Heart right ventricle (tissue), 16 donors: Measurements from ENCODE around the gene CDH13. TPM values are rescaled to one million over a fixed set of nuclear protein-coding genes. Genes with fewer than 3 reads are reported as not detected.

Experiments used
- ATAC-seq, 8 donors: fragments of 200-7000 bp; cut with Tn5 transposase; one replicate each; pipeline ENCODE4 v1.9.1; 2020; ENCODE audit warnings: mild to moderate bottlenecking in 8 of 8, moderate library complexity in 8 of 8, moderate number of reproducible peaks in 1 of 8
- DNase-seq, 2 donors: peaks; one replicate each; pipeline ENCODE4 v3.0.0-alpha.2; 2020
- H3K27ac ChIP-seq, 10 donors: fragments of 200-600 bp; sonication (generic) in 2 of 10; one replicate each; pipeline versions ENCODE4 v1.5.0 to v1.8.0; 2020 to 2022; ENCODE audit warnings: mild to moderate bottlenecking in 3 of 10
- H3K27me3 ChIP-seq, 7 donors: fragments of 200-600 bp; one replicate each; pipeline ENCODE4 v1.8.0; 2021 to 2022; ENCODE audit warnings: mild to moderate bottlenecking in 2 of 7
- H3K36me3 ChIP-seq, 9 donors: fragments of 200-600 bp; sonication (generic) in 1 of 9; one replicate each; pipeline versions ENCODE4 v1.5.0 to v1.8.0; 2020 to 2022; ENCODE audit warnings: mild to moderate bottlenecking in 2 of 9
- H3K4me1 ChIP-seq, 9 donors: fragments of 200-600 bp; sonication (generic) in 1 of 9; one replicate each; pipeline versions ENCODE4 v1.5.0 to v1.8.0; 2020 to 2022; ENCODE audit warnings: mild to moderate bottlenecking in 4 of 9
- H3K4me3 ChIP-seq, 10 donors: fragments of 200-600 bp; sonication (generic) in 2 of 10; one replicate each; pipeline versions ENCODE4 v1.5.0 to v1.8.0; 2020 to 2022; ENCODE audit warnings: mild to moderate bottlenecking in 7 of 10, moderate library complexity in 2 of 10
- H3K9me3 ChIP-seq, 11 donors: fragments of 200-600 bp in 10 of 11; sonication (generic) in 2 of 11; one replicate each; pipeline versions ENCODE4 v1.5.0 to v1.8.0; 2013 to 2022; ENCODE audit warnings: mild to moderate bottlenecking in 2 of 11, control low read depth in 1 of 11, moderate library complexity in 1 of 11
- WGBS, 2 donors: extraction: QIAGEN DNeasy Blood & Tissue Kit; methylation state at CpG; one replicate each; pipeline ENCODE4 v1.1.7; 2013; ENCODE audit warnings: inconsistent platforms in 1 of 2; 5-methylcytosine and 5-hydroxymethylcytosine counted together
- intact Hi-C, 10 donors: fragments of 100-400 bp; cut with DNase I; formaldehyde crosslinking; loops; one replicate each; pipeline versions ENCODE4 v1.11.1 to v1.14.2; 2022
- polyA plus RNA-seq, 2 donors: library from polyadenylated mRNA; stranded (reverse); fragments of 200-250 nt; gene quantifications; one replicate each; pipeline ENCODE4 v1.2.3, GENCODE V29; 2013
- total RNA-seq, 10 donors: library from RNA; stranded (reverse); fragmentation: NEBNext Ultra II Directional in 3 of 10; extraction: Animal tissue kit (Norgen Biotek cat#: 25700) in 3 of 10; gene quantifications; one replicate each; pipeline versions ENCODE4 v1.2.1 to v1.2.4, GENCODE V29; 2021 to 2023
- TF ChIP-seq, protein P1 (sequence below), 9 donors: fragments of 200-600 bp; sonication (generic) in 2 of 9; IDR thresholded peaks; one replicate each; pipeline versions ENCODE4 v1.5.0 to v1.8.0; 2021 to 2022; ENCODE audit warnings: antibody characterized with exemption in 9 of 9, mild to moderate bottlenecking in 5 of 9, moderate library complexity in 1 of 9
- donor health status: Arrhythmogenic right ventricular cardiomyopathy.
- donor health status: ischemic (EF 13 %, LVEDD 7.1; RV severe dilation, severe dysfunction).
- donor health status: healthy with polysubstance abuse.
- donor health status: DM: no; HTN: yes; CAD: no.
- donor health status: DM: no; HTN: no; CAD: no.
- donor health status: ischemic (EF 25% LVEDD 6.9; RV normal size, moderate dysfunction).
- donor health status: ischemic (EF 25% LVEDD 5.7; RV mildly dilated, moderate dysfunction).
- donor health status: healthy.
- donor health status: DM: yes; HTN: yes; CAD: no.
- donor health status: Ischemic cardiomyopathy.
- donor health status: ischemic (EF 35%, LVEDD 5.7; RV mildly dilated, moderate dysfunction).
- donor health status: nonischemic (EF 11% LVEDD 7.7; RV severe dilation, severe dysfunction).
- donor health status: DM: yes; HTN: yes; CAD: no.
- donor health status: PGD.
- donor health status: ischemic (EF 29% LVEDD 5.4; RV normal size, mild dysfunction).
- donor health status: nonischemic (EF 23%, LVEDD 6.1; RV moderate dilation, normal function).

CDH13 gene
- total and polyA plus RNA-seq, 12 donors = 15.5 to 221 (median 168) TPM

- no peak overlapping the region for H3K4me3 ChIP-seq
- ATAC-seq (no peak), DNase-seq (no peak)
- 96 to 98% methylated on average over 2 of the region's 2 CpGs for WGBS, 2 donors
- TF ChIP-seq, protein P1, sequence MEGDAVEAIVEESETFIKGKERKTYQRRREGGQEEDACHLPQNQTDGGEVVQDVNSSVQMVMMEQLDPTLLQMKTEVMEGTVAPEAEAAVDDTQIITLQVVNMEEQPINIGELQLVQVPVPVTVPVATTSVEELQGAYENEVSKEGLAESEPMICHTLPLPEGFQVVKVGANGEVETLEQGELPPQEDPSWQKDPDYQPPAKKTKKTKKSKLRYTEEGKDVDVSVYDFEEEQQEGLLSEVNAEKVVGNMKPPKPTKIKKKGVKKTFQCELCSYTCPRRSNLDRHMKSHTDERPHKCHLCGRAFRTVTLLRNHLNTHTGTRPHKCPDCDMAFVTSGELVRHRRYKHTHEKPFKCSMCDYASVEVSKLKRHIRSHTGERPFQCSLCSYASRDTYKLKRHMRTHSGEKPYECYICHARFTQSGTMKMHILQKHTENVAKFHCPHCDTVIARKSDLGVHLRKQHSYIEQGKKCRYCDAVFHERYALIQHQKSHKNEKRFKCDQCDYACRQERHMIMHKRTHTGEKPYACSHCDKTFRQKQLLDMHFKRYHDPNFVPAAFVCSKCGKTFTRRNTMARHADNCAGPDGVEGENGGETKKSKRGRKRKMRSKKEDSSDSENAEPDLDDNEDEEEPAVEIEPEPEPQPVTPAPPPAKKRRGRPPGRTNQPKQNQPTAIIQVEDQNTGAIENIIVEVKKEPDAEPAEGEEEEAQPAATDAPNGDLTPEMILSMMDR (IDR thresholded peaks at IDR 0.05) = no peak
- H3K36me3 ChIP-seq = no peaks in the 10 kb centered on the region
- no peaks in the 10 kb centered on the region for H3K9me3 ChIP-seq
- H3K27ac ChIP-seq = no peak overlapping the region
- no peaks in the 10 kb centered on the region for H3K27me3 ChIP-seq
- H3K4me1 ChIP-seq = peaks cover 9 to 48% (median 21%) of the 10 kb centered on the region in 9 donors
- intact Hi-C loops = no loop called here
Observed at GRCh38 chr16:82658796-82659195, 32.0 kb downstream of the CDH13 start.

DNA sequence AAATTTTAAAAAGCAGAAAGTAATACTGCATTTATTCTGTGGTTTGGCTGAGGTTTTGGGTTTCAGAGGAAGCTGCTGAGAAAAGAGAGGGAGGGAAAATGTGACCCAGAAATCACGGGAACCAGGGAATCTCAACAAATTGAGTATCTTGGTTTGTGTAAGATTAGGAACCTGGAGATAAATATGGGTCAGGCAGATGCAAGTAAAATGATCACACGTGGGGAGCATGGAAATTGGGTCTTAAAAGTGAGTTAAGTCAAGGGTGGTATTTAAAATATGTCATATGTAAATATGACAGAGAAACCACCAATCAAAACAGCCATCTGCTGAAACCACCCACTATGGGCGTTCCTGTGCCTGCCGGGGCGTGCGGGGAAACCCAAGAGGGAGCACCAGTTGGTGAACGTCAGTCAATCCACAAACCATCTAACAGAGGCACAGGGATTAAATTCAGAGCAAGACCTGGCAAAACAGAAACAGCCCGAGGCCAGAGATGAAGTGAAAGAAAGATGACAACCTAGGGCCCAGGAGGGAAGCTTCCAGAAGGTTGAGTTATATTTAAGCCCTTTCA is 33.4 kb downstream of the CDH13 start:
- H3K27me3 ChIP-seq = no peaks in the 10 kb centered on the region
- DNase-seq (no peak), ATAC-seq (no peak)
- no peaks in the 10 kb centered on the region for H3K36me3 ChIP-seq
- intact Hi-C loops = no loop called here
- no peak overlapping the region for H3K4me3 ChIP-seq
- H3K4me1 ChIP-seq = peaks cover 4 to 35% (median 9%) of the 10 kb centered on the region in 9 donors
- 71 to 77% methylated on average over 8 of the region's 8 CpGs for WGBS, 2 donors
- H3K27ac ChIP-seq = no peak overlapping the region
- H3K9me3 ChIP-seq = peaks cover 0 to 3% (median 0%) of the 10 kb centered on the region in 11 donors
- TF ChIP-seq, protein P1 (IDR thresholded peaks at IDR 0.05) = no peak

DNA sequence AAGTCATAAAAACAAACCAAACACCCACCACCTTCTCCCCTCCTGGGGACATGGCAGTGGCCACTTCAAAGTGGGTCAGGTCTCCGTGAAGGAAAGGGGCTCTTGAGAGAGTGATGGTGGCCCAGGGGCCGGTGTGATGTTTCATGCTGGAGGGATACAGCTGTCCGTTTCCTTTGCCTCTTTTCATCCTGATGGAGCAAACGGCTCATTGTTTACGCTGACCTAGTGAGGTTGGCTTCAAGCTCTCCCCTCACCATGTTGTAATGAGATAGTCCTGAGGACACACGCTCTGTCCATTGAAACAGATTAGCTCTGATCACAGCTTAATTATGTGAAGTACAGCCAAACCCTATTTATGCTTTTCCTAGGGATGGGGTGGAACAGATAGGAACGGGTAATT is 34.2 kb downstream of the CDH13 start:
- DNase-seq (no peak), ATAC-seq (no peak)
- Histone ChIP-seq H3K4me3 (no peak overlapping the region), H3K9me3 (peaks cover 0 to 5% (median 0%) of the 10 kb centered on the region in 11 donors), H3K27ac (no peak overlapping the region), H3K4me1 (peaks cover 0 to 27% (median 3%) of the 10 kb centered on the region in 9 donors), H3K36me3 (no peaks in the 10 kb centered on the region), H3K27me3 (no peaks in the 10 kb centered on the region)
- TF ChIP-seq, protein P1 (IDR thresholded peaks at IDR 0.05) = no peak
- 84 to 88% methylated on average over 7 of the region's 7 CpGs for WGBS, 2 donors
- intact Hi-C loops = no loop called here

- WGBS, 2 donors = 82 to 83% methylated on average over 2 of the region's 2 CpGs
- intact Hi-C loops = no loop called here
- DNase-seq (no peak), ATAC-seq (no peak)
- Histone ChIP-seq H3K4me1 (peaks cover 0 to 40% (median 4%) of the 10 kb centered on the region in 9 donors), H3K27ac (no peak overlapping the region), H3K27me3 (no peaks in the 10 kb centered on the region), H3K36me3 (no peaks in the 10 kb centered on the region), H3K4me3 (no peak overlapping the region), H3K9me3 (peaks cover 0 to 5% (median 0%) of the 10 kb centered on the region in 11 donors)
- TF ChIP-seq, protein P1 (IDR thresholded peaks at IDR 0.05) = no peak
Observed at GRCh38 chr16:82664181-82664580, 37.4 kb downstream of the CDH13 start.
